ENCODE results near the gene SPP1.

SPP1 gene

DNA sequence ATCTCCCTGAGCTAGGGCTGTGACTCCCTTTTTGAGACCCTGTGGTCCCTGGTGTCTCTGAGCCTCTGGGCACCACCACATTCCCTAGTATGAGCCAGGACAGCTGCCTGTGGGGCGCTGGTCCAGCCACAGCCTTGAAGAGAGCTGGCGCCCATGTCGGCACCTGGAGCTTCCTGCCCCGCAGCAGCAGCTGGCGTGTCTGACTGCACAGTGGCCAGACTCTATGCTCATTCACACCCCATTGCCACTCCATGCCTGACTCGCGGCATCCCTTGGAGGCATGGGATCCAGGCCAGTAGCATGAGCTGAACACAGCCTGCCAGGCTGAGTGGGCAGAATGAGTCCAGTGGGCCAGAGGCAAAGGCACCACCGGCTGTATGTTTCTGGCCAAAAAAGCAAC is 8.3 kb upstream of the SPP1 start:
- H3K18ac ChIP-seq (ENCODE audit: low read depth in 1 of 2, low read length in 2 of 2): no peak overlapping the region
- no peak overlapping the region for H2BK5ac ChIP-seq (ENCODE audit: low read depth, low read length, poor library complexity, severe bottlenecking)
- H3K4ac ChIP-seq (ENCODE audit: low read depth in 1 of 2, low read length in 2 of 2): no peak overlapping the region
- no peak overlapping the region for H3K23ac ChIP-seq (ENCODE audit: low read length in 2 of 2)
- H2BK120ac ChIP-seq (ENCODE audit: low read depth, low read length): no peak overlapping the region
- no peaks in the 10 kb centered on the region for H3K36me3 ChIP-seq (ENCODE audit: control insufficient read depth in 1 of 2, insufficient read depth in 2 of 2, low read depth in 1 of 2, low read length in 2 of 2)
- H3K14ac ChIP-seq (ENCODE audit: low read length in 2 of 2): peak overlapping the region in 1 of 2 experiments; percentile 61
- no peak overlapping the region for H3K4me2 ChIP-seq (ENCODE audit: low read length, poor library complexity, severe bottlenecking)
- H3K4me1 ChIP-seq (ENCODE audit: control insufficient read depth, insufficient read depth, low read depth, low read length): peaks cover 5% of the 10 kb centered on the region
- H3K9ac ChIP-seq (ENCODE audit: low read length): no peak overlapping the region
- H2AFZ ChIP-seq (ENCODE audit: low read depth, low read length): no peak overlapping the region
- H3K4me3 ChIP-seq (ENCODE audit: insufficient read depth in 1 of 2, low read depth in 1 of 2, low read length in 2 of 2): no peak overlapping the region
- H2BK15ac ChIP-seq (ENCODE audit: low read depth, poor library complexity, severe bottlenecking): no peak overlapping the region
- H3K27me3 ChIP-seq (ENCODE audit: control insufficient read depth in 1 of 2, insufficient read depth in 1 of 2, low read length in 2 of 2): no peaks in the 10 kb centered on the region
- DNase-seq: no peak
- no peaks in the 10 kb centered on the region for H3K9me3 ChIP-seq (ENCODE audit: control insufficient read depth, low read length)
- no peaks in the 10 kb centered on the region for H3K79me1 ChIP-seq (replicated peaks; ENCODE audit: low read length, poor library complexity, severe bottlenecking)
- peak overlapping the region in 1 of 2 experiments; percentile 68 for H2BK12ac ChIP-seq (ENCODE audit: low read length in 2 of 2)
- no peak overlapping the region for H4K91ac ChIP-seq (ENCODE audit: low read length)
- 95% methylated on average over 7 of the region's 8 CpGs for WGBS
- H2AK5ac ChIP-seq (ENCODE audit: low read length, severe bottlenecking): no peak overlapping the region
- no peak overlapping the region for H3K27ac ChIP-seq (ENCODE audit: low read length, poor library complexity, severe bottlenecking)
- H4K8ac ChIP-seq (ENCODE audit: low read length): peak overlapping the region; percentile 42

DNA sequence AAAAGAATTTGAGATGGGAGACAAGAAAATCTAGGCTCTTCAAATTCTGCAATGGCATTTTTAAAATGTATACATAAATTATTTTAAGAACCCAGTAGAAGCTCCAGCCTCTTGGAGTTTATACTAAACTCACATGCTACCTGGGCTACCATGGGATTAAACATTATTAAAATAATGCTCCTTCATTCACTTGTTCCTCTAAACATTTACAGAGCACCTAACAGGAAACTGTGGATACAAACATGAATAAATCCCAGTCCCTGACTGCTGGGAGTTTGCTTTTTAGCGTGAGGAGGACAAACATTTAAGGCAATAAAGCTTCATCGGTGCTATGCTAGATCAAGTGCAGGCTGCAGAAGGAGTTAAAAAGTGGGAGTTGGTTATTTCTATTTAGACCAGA is 5.4 kb upstream of the SPP1 start:
- no peak overlapping the region for H2BK15ac ChIP-seq (ENCODE audit: low read depth, poor library complexity, severe bottlenecking)
- peaks cover 5% of the 10 kb centered on the region for H3K4me1 ChIP-seq (ENCODE audit: control insufficient read depth, insufficient read depth, low read depth, low read length)
- no peak for DNase-seq
- no peak overlapping the region for H3K27ac ChIP-seq (ENCODE audit: low read length, poor library complexity, severe bottlenecking)
- H3K9me3 ChIP-seq (ENCODE audit: control insufficient read depth, low read length): no peaks in the 10 kb centered on the region
- H3K79me1 ChIP-seq (replicated peaks; ENCODE audit: low read length, poor library complexity, severe bottlenecking): no peaks in the 10 kb centered on the region
- no peak overlapping the region for H4K8ac ChIP-seq (ENCODE audit: low read length)
- no peaks in the 10 kb centered on the region for H3K36me3 ChIP-seq (ENCODE audit: control insufficient read depth in 1 of 2, insufficient read depth in 2 of 2, low read depth in 1 of 2, low read length in 2 of 2)
- no peak overlapping the region for H2BK12ac ChIP-seq (ENCODE audit: low read length in 2 of 2)
- H3K23ac ChIP-seq (ENCODE audit: low read length in 2 of 2): no peak overlapping the region
- H2BK120ac ChIP-seq (ENCODE audit: low read depth, low read length): no peak overlapping the region
- H3K27me3 ChIP-seq (ENCODE audit: control insufficient read depth in 1 of 2, insufficient read depth in 1 of 2, low read length in 2 of 2): no peaks in the 10 kb centered on the region
- no peak overlapping the region for H2BK5ac ChIP-seq (ENCODE audit: low read depth, low read length, poor library complexity, severe bottlenecking)
- 78% methylated on average over 2 of the region's 2 CpGs for WGBS
- no peak overlapping the region for H4K91ac ChIP-seq (ENCODE audit: low read length)
- H2AK5ac ChIP-seq (ENCODE audit: low read length, severe bottlenecking): no peak overlapping the region
- H3K18ac ChIP-seq (ENCODE audit: low read depth in 1 of 2, low read length in 2 of 2): no peak overlapping the region
- H3K4ac ChIP-seq (ENCODE audit: low read depth in 1 of 2, low read length in 2 of 2): no peak overlapping the region
- H3K4me3 ChIP-seq (ENCODE audit: insufficient read depth in 1 of 2, low read depth in 1 of 2, low read length in 2 of 2): no peak overlapping the region
- H3K9ac ChIP-seq (ENCODE audit: low read length): no peak overlapping the region
- H3K4me2 ChIP-seq (ENCODE audit: low read length, poor library complexity, severe bottlenecking): no peak overlapping the region
- no peak overlapping the region for H2AFZ ChIP-seq (ENCODE audit: low read depth, low read length)
- H3K14ac ChIP-seq (ENCODE audit: low read length in 2 of 2): no peak overlapping the region

GRCh38 chr4:87971866-87972265 is 3.6 kb upstream of the SPP1 start:
- WGBS: no CpG with 5 or more reads among the region's 1 CpG

DNA sequence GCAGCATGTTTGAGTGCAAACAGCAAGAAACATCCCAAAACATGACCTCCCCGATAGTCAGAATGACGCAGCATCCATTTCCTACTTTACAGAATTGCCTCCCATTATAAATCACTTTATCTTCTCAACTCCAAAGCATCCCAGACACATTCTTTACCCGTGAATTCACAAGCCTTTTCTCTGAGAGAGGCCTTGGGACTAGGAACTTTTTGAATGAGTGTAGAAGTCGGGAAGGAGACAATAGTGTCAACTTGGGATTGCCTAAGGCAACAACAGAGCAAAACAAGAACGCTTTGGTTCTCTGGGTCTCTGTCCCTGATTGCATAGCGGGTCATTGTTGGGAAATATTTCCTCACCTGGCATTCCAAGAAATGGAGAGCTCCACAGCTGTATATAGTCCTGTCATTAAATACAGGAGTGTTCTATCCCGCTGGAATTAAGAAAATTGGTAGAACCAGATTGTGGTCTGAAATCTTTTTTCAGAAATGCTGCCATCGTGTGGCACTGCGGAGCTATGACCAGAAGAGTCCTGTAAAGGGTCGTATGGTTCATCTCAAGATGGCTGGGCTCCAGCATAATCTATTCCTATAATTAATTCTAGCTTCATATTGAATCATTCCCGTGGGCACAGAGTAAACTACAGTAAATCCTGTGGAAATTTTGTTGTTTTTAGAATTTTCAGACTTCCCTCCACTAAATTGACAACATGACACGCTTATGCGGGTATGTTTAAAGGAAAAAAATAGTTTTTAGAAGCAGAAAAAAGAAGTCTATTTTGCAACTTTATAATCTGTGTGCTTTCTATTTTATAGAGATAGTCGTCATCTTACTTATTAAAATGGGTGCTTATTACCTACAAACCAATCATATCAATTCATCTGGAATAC is 2.0 kb upstream of the SPP1 start:
- H2AK5ac ChIP-seq (ENCODE audit: low read length, severe bottlenecking): no peak overlapping the region
- no peak overlapping the region for H2BK15ac ChIP-seq (ENCODE audit: low read depth, poor library complexity, severe bottlenecking)
- no peaks in the 10 kb centered on the region for H3K36me3 ChIP-seq (ENCODE audit: control insufficient read depth in 1 of 2, insufficient read depth in 2 of 2, low read depth in 1 of 2, low read length in 2 of 2)
- H2BK5ac ChIP-seq (ENCODE audit: low read depth, low read length, poor library complexity, severe bottlenecking): peak overlapping the region; percentile 73
- H3K27ac ChIP-seq (ENCODE audit: low read length, poor library complexity, severe bottlenecking): peak overlapping the region; percentile 100
- H3K4ac ChIP-seq (ENCODE audit: low read depth in 1 of 2, low read length in 2 of 2): no peak overlapping the region
- H2BK120ac ChIP-seq (ENCODE audit: low read depth, low read length): peak overlapping the region; percentile 61
- H3K79me1 ChIP-seq (replicated peaks; ENCODE audit: low read length, poor library complexity, severe bottlenecking): no peaks in the 10 kb centered on the region
- peak overlapping the region in 1 of 2 experiments; percentile 70 for H3K18ac ChIP-seq (ENCODE audit: low read depth in 1 of 2, low read length in 2 of 2)
- peak overlapping the region; percentile 84 for H3K9ac ChIP-seq (ENCODE audit: low read length)
- no peaks in the 10 kb centered on the region for H3K4me1 ChIP-seq (ENCODE audit: control insufficient read depth, insufficient read depth, low read depth, low read length)
- H3K23ac ChIP-seq (ENCODE audit: low read length in 2 of 2): no peak overlapping the region
- H2AFZ ChIP-seq (ENCODE audit: low read depth, low read length): no peak overlapping the region
- peak; percentile 95 for DNase-seq
- H3K14ac ChIP-seq (ENCODE audit: low read length in 2 of 2): no peak overlapping the region
- peak overlapping the region in 1 of 2 experiments; percentile 64 for H3K4me3 ChIP-seq (ENCODE audit: insufficient read depth in 1 of 2, low read depth in 1 of 2, low read length in 2 of 2)
- peak overlapping the region; percentile 75 for H3K4me2 ChIP-seq (ENCODE audit: low read length, poor library complexity, severe bottlenecking)
- no peak overlapping the region for H4K8ac ChIP-seq (ENCODE audit: low read length)
- no peaks in the 10 kb centered on the region for H3K27me3 ChIP-seq (ENCODE audit: control insufficient read depth in 1 of 2, insufficient read depth in 1 of 2, low read length in 2 of 2)
- no peak overlapping the region for H2BK12ac ChIP-seq (ENCODE audit: low read length in 2 of 2)
- H3K9me3 ChIP-seq (ENCODE audit: control insufficient read depth, low read length): no peaks in the 10 kb centered on the region
- H4K91ac ChIP-seq (ENCODE audit: low read length): no peak overlapping the region
- under 1% methylated on average over 8 of the region's 14 CpGs for WGBS

More at GRCh38 chr4:87971866-87972265, 3.6 kb upstream of the SPP1 start:
- Histone ChIP-seq H3K14ac (ENCODE audit: low read length in 2 of 2) (no peak overlapping the region), H2BK12ac (ENCODE audit: low read length in 2 of 2) (no peak overlapping the region), H3K36me3 (ENCODE audit: control insufficient read depth in 1 of 2, insufficient read depth in 2 of 2, low read depth in 1 of 2, low read length in 2 of 2) (no peaks in the 10 kb centered on the region), H3K9ac (ENCODE audit: low read length) (no peak overlapping the region), H3K23ac (ENCODE audit: low read length in 2 of 2) (no peak overlapping the region), H3K9me3 (ENCODE audit: control insufficient read depth, low read length) (no peaks in the 10 kb centered on the region), H4K91ac (ENCODE audit: low read length) (no peak overlapping the region), H2BK15ac (ENCODE audit: low read depth, poor library complexity, severe bottlenecking) (no peak overlapping the region), H3K27me3 (ENCODE audit: control insufficient read depth in 1 of 2, insufficient read depth in 1 of 2, low read length in 2 of 2) (no peaks in the 10 kb centered on the region), H3K18ac (ENCODE audit: low read depth in 1 of 2, low read length in 2 of 2) (peak overlapping the region in 1 of 2 experiments; percentile 5), H3K4me3 (ENCODE audit: insufficient read depth in 1 of 2, low read depth in 1 of 2, low read length in 2 of 2) (no peak overlapping the region), H3K4me1 (ENCODE audit: control insufficient read depth, insufficient read depth, low read depth, low read length) (peaks cover 2% of the 10 kb centered on the region), H2BK120ac (ENCODE audit: low read depth, low read length) (no peak overlapping the region), H3K79me1 (replicated peaks; ENCODE audit: low read length, poor library complexity, severe bottlenecking) (no peaks in the 10 kb centered on the region), H3K4me2 (ENCODE audit: low read length, poor library complexity, severe bottlenecking) (no peak overlapping the region), H2AFZ (ENCODE audit: low read depth, low read length) (no peak overlapping the region), H3K27ac (ENCODE audit: low read length, poor library complexity, severe bottlenecking) (no peak overlapping the region), H4K8ac (ENCODE audit: low read length) (no peak overlapping the region), H3K4ac (ENCODE audit: low read depth in 1 of 2, low read length in 2 of 2) (no peak overlapping the region), H2BK5ac (ENCODE audit: low read depth, low read length, poor library complexity, severe bottlenecking) (no peak overlapping the region), H2AK5ac (ENCODE audit: low read length, severe bottlenecking) (peak overlapping the region; percentile 71)
- DNase-seq: no peak

Data from mesenchymal stem cell (in vitro differentiated cells and primary cell).